GM23338 (cell line): ENCODE data around the gene ZYG11A.
"Not testable (repeated sequence)": the region's sequence is repeated elsewhere in the genome, so short reads cannot be mapped to it uniquely, and the experiment has no call there.

Source experiments
- CTCF ChIP-seq, 2 experiments: fragments of 200-600 bp in 1 of 2; sonication (generic) in 1 of 2; conservative IDR thresholded peaks; 2 replicates each; pipeline versions ENCODE4 v1.5.1 to v1.6.1; 2016 to 2017; ENCODE audit warnings: antibody characterized with exemption in 2 of 2, low read depth in 2 of 2, mild to moderate bottlenecking in 2 of 2, moderate library complexity in 1 of 2
- EZH2phosphoT487 ChIP-seq: fragments of 200-600 bp; sonication (generic); IDR thresholded peaks from one replicate; pipeline ENCODE4 v1.8.1; 2018; ENCODE audit warnings: antibody characterized with exemption; ENCODE audit not compliant: unreplicated experiment
- REST ChIP-seq: IDR thresholded peaks from one replicate; pipeline ENCODE4 v1.6.1; 2018; ENCODE audit warnings: antibody characterized with exemption; ENCODE audit not compliant: unreplicated experiment
- ZNF114 ChIP-seq: fragments of 250-450 bp; sonication (Bioruptor Pico); IDR thresholded peaks from 2 replicates; pipeline ENCODE4 v1.5.0; 2020; ENCODE audit warnings: mild to moderate bottlenecking, moderate library complexity
- ZNF462 ChIP-seq: fragments of 250-450 bp; sonication (Bioruptor Pico); IDR thresholded peaks from 2 replicates; pipeline ENCODE4 v1.5.0; 2020; ENCODE audit warnings: mild to moderate bottlenecking, moderate library complexity

- TF ChIP-seq ZNF114 (CRISPR knock-in tag); CTCF (conservative IDR thresholded peaks at IDR 0.05; ENCODE audit: low read depth in 2 of 2); REST; EZH2phosphoT487; ZNF462: not testable (repeated sequence)
These were observed 38.5 kb upstream of the ZYG11A start for GRCh38 chr1:52804083-52804482.
